ENCODE data around the gene GPSM3.

The GPSM3 gene

DNA sequence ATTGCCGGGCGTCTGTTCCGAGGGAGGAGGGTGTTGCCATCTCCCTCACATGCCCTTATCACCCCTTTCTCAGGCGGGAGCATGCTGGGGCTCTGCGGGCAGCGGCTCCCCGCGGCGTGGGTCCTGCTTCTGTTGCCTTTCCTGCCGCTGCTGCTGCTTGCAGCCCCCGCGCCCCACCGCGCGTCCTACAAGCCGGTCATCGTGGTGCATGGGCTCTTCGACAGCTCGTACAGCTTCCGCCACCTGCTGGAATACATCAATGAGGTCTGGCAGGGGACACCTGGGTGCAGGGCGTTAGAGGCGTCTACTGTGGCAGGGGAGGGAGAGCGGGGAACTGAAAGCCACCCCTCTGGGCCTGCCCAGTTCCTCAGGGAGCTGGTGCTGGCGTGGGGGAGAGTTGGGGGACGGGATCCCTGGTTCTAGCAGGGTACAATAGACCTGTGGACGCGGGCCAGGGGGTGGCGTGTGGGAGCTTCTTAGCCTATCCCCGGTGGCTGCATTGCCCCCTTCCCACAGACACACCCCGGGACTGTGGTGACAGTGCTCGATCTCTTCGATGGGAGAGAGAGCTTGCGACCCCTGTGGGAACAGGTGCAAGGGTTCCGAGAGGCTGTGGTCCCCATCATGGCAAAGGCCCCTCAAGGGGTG is 37.8 kb downstream of the GPSM3 start:
- H2BK5ac ChIP-seq (ENCODE audit: low read length), result no peak overlapping the region
- peaks cover 8% of the 10 kb centered on the region for H3K79me1 ChIP-seq (ENCODE audit: low read length)
- no peak overlapping the region for H3K4ac ChIP-seq (ENCODE audit: low read depth, low read length)
- no peaks in the 10 kb centered on the region for H3K79me2 ChIP-seq (ENCODE audit: control insufficient read depth, insufficient read depth, low read length)
- peaks cover 2% of the 10 kb centered on the region for H3K36me3 ChIP-seq (ENCODE audit: control insufficient read depth, insufficient read depth, low read length)
- peak overlapping the region; percentile 97 for H3K56ac ChIP-seq (ENCODE audit: low read length)
- peak overlapping the region; percentile 95 for H3K4me2 ChIP-seq (ENCODE audit: low read length)
- no peak overlapping the region for H4K5ac ChIP-seq (ENCODE audit: low read length)
- peak overlapping the region; percentile 95 for H3K4me3 ChIP-seq (ENCODE audit: low read length)
- H3K23ac ChIP-seq (ENCODE audit: low read length), result no peak overlapping the region
- peak overlapping the region; percentile 96 for H3K9ac ChIP-seq (ENCODE audit: low read length)
- H2BK120ac ChIP-seq (ENCODE audit: low read depth, low read length), result no peak overlapping the region
- H4K8ac ChIP-seq (ENCODE audit: low read depth, low read length), result no peak overlapping the region
- H3K4me1 ChIP-seq (ENCODE audit: control insufficient read depth, low read depth, low read length), result peaks cover 15% of the 10 kb centered on the region
- peak; percentile 90 for DNase-seq
- no peak overlapping the region for H2BK15ac ChIP-seq (replicated peaks; ENCODE audit: low read depth)
- no peak overlapping the region for H2AK5ac ChIP-seq (ENCODE audit: low read length)
- WGBS (ENCODE audit: extremely low coverage, insufficient coverage, low lambda C conversion rate), result no CpG with 5 or more reads among the region's 34 CpGs
- H3K18ac ChIP-seq (ENCODE audit: low read length), result no peak overlapping the region
- no peaks in the 10 kb centered on the region for H3K27me3 ChIP-seq (ENCODE audit: insufficient read depth, low read length, poor library complexity)
- peak overlapping the region; percentile 62 for H3K27ac ChIP-seq (ENCODE audit: low read depth, low read length)

DNA sequence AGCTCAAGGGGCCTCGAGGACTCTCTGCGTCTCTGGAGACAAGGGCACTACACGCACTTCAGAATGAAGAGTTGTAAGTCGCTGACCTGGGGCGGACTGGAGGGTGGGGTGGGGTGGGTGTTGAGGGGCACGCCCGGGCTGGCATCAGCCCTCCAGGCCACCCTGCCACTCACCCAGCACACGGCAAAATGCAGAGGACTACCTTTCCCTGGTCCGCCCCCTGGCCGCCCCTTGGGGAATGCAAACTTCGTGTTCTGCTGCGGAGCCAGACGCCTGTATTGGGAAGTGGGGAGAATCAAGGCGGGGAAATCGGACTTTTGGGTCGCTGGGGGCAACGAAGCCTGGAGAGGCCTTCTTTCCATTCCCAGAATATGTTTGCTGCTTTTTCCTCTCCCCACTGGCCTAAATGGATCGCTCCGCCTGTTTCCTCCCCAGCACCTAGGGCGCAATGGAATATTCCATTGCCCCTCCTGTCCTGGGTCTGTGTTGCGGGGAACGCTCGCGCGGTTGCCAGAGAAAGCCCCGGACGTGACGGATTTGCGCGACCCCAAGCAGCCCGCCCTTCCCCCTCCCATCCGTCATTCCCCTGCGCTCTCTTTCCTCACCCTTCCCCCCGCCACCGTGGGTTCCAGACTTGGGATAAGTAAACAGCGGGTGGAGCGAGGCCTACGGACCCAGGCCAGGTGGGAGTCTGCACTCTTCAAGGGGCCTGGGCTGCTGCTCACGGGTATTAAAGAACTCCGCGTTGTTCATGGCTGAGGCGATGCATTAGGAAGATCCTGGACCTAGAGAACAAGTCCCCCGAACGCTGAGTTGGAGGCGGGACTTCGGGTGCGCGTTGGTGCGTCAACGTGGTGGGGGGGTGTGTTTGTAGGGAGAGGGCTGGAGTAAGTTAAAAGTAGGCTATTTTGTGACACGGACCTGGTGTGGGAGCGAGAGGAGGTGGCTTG is 38.6 kb downstream of the GPSM3 start, which contains the start of gene PPT2:
Gene PPT2 (plus strand): TSS at position 578 of the 950 bp plus-strand sequence. CDS start 454 bp downstream, outside the sequence.
- peak within 1 kb of the TSS; percentile 71 for H4K5ac ChIP-seq (ENCODE audit: low read length)
- H3K4ac ChIP-seq (ENCODE audit: low read depth, low read length), result peak within 1 kb of the TSS; percentile 67
- H2BK5ac ChIP-seq (ENCODE audit: low read length), result peak within 1 kb of the TSS; percentile 84
- H3K56ac ChIP-seq (ENCODE audit: low read length), result peak within 1 kb of the TSS; percentile 97
- H2BK15ac ChIP-seq (replicated peaks; ENCODE audit: low read depth), result no peak within 1 kb of the TSS
- peak within 1 kb of the TSS; percentile 95 for H3K4me3 ChIP-seq (ENCODE audit: low read length)
- H4K8ac ChIP-seq (ENCODE audit: low read depth, low read length), result no peak within 1 kb of the TSS
- WGBS (ENCODE audit: extremely low coverage, insufficient coverage, low lambda C conversion rate), result no CpG with 5 or more reads among the region's 52 CpGs
- peak within 1 kb of the TSS; percentile 34 for H2BK120ac ChIP-seq (ENCODE audit: low read depth, low read length)
- H3K9ac ChIP-seq (ENCODE audit: low read length), result peak within 1 kb of the TSS; percentile 96
- peaks cover 2% of the 10 kb centered on the region for H3K36me3 ChIP-seq (ENCODE audit: control insufficient read depth, insufficient read depth, low read length)
- peaks cover 8% of the 10 kb centered on the region for H3K79me1 ChIP-seq (ENCODE audit: low read length)
- peak within 1 kb of the TSS; percentile 97 for H3K4me2 ChIP-seq (ENCODE audit: low read length)
- H3K79me2 ChIP-seq (ENCODE audit: control insufficient read depth, insufficient read depth, low read length), result no peaks in the 10 kb centered on the region
- peak within 1 kb of the TSS; percentile 85 for H2AK5ac ChIP-seq (ENCODE audit: low read length)
- H3K27ac ChIP-seq (ENCODE audit: low read depth, low read length), result peak within 1 kb of the TSS; percentile 82
- H3K18ac ChIP-seq (ENCODE audit: low read length), result peak within 1 kb of the TSS; percentile 45
- H3K27me3 ChIP-seq (ENCODE audit: insufficient read depth, low read length, poor library complexity), result no peaks in the 10 kb centered on the region
- H3K23ac ChIP-seq (ENCODE audit: low read length), result peak within 1 kb of the TSS; percentile 99
- DNase-seq, result peak; percentile 98
- peaks cover 15% of the 10 kb centered on the region for H3K4me1 ChIP-seq (ENCODE audit: control insufficient read depth, low read depth, low read length)

DNA sequence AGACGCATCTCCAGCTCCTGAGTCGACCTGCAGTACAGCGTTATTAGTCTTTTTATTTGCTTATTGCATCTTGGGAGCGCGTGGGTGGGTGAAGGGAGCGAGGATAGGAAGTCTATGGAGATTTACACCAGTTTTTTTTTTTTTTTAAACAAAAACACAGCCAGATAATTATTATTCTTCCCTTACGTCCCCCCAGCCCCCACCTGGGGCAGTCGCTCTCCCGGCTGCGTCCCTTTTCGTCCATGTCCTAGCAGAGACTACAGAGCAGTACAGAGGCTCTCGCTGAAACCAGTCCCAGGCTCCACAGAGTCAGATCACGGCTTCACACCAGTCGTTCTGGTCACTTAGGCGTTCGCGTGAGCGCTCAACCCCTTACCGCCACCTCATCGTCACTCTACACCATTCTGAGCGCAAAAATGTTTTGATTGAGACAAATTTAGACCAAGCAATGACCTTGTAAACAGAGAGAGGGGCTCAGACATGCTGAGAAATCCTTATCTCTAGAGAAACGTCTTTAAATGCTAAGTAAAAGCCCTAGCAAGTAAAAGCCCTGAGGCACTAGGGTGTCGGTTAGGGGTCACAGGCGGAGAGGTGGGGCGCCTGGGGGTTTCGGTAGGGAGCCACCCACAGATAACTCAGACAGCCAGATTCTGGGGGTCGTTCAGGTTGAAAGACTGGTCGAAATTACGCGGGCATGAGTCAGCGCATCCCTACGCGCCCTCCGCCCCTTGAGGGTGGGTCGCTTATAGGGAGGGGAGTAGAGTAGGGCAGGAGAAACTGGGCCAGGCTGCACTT is 39.5 kb downstream of the GPSM3 start:
- Histone ChIP-seq H4K8ac (ENCODE audit: low read depth, low read length) (no peak overlapping the region), H2AK5ac (ENCODE audit: low read length) (peak overlapping the region; percentile 85), H3K56ac (ENCODE audit: low read length) (peak overlapping the region; percentile 97), H3K23ac (ENCODE audit: low read length) (peak overlapping the region; percentile 99), H3K4me1 (ENCODE audit: control insufficient read depth, low read depth, low read length) (peaks cover 15% of the 10 kb centered on the region), H2BK5ac (ENCODE audit: low read length) (peak overlapping the region; percentile 73), H3K79me1 (ENCODE audit: low read length) (peaks cover 8% of the 10 kb centered on the region), H2BK120ac (ENCODE audit: low read depth, low read length) (peak overlapping the region; percentile 34), H3K4ac (ENCODE audit: low read depth, low read length) (peak overlapping the region; percentile 67), H2BK15ac (replicated peaks; ENCODE audit: low read depth) (no peak overlapping the region), H4K5ac (ENCODE audit: low read length) (peak overlapping the region; percentile 71), H3K4me3 (ENCODE audit: low read length) (peak overlapping the region; percentile 95), H3K36me3 (ENCODE audit: control insufficient read depth, insufficient read depth, low read length) (peaks cover 2% of the 10 kb centered on the region), H3K27me3 (ENCODE audit: insufficient read depth, low read length, poor library complexity) (no peaks in the 10 kb centered on the region), H3K9ac (ENCODE audit: low read length) (peak overlapping the region; percentile 96), H3K27ac (ENCODE audit: low read depth, low read length) (peak overlapping the region; percentile 82), H3K79me2 (ENCODE audit: control insufficient read depth, insufficient read depth, low read length) (no peaks in the 10 kb centered on the region), H3K18ac (ENCODE audit: low read length) (peak overlapping the region; percentile 45), H3K4me2 (ENCODE audit: low read length) (peak overlapping the region; percentile 97)
- no CpG with 5 or more reads among the region's 35 CpGs for WGBS (ENCODE audit: extremely low coverage, insufficient coverage, low lambda C conversion rate)
- peak; percentile 89 for DNase-seq

DNA sequence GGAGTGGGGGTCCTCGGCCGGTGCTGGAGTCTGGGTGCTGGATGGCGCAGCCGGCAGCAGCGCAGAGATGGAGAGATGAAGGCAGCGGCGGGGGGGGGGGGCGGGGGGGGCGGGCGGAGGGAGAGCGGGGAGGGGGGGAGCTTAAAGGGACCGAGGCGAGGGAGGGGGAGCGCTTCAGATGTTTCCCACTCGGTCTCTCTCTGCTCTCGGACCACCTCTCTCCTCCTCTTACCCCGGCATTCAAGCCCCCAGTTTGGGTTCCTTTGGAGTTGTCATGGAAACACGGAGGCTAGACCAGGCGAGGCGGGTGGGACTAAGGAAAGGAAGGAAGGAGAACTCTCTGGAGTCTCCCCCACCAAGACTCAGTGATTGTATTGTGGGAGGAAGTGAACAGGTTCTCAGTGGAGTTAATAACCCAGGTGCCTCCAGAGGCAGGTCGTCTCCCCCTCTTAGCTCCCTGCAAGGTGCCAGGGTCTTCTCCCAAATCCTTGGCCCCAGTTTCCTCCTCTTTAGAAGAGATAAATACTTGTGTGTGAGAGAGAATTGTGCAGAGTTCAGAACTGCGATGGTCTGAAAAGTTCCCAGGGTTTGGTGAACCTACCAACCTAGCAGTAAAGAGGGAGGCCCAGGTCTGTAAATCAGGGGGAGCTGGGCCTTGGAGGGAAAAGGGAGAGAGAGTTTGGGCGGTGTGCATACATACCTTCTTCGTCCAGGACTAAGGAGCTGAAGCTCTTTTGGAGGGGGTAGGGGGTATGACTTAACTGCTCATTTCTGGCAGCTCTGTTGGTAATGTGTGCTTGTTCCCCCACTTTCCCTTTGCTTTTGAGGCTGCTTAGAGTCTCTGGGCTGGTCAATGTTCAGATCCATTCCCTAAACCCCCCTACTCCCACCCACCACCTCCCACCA is 40.3 kb downstream of the GPSM3 start, which contains the start of gene PRRT1:
Gene PRRT1 (minus strand): TSS at position 77 of the 906 bp plus-strand sequence. CDS start 112 bp downstream, outside the sequence.
- Histone ChIP-seq H3K9ac (ENCODE audit: low read length) (peak within 1 kb of the TSS; percentile 96), H2BK5ac (ENCODE audit: low read length) (no peak within 1 kb of the TSS), H2BK15ac (replicated peaks; ENCODE audit: low read depth) (no peak within 1 kb of the TSS), H3K56ac (ENCODE audit: low read length) (peak within 1 kb of the TSS; percentile 97), H2AK5ac (ENCODE audit: low read length) (peak within 1 kb of the TSS; percentile 82), H4K5ac (ENCODE audit: low read length) (peak within 1 kb of the TSS; percentile 71), H3K4me1 (ENCODE audit: control insufficient read depth, low read depth, low read length) (peaks cover 15% of the 10 kb centered on the region), H3K79me1 (ENCODE audit: low read length) (peaks cover 8% of the 10 kb centered on the region), H3K27me3 (ENCODE audit: insufficient read depth, low read length, poor library complexity) (no peaks in the 10 kb centered on the region), H3K4ac (ENCODE audit: low read depth, low read length) (peak within 1 kb of the TSS; percentile 65), H3K79me2 (ENCODE audit: control insufficient read depth, insufficient read depth, low read length) (no peaks in the 10 kb centered on the region), H4K8ac (ENCODE audit: low read depth, low read length) (no peak within 1 kb of the TSS), H3K18ac (ENCODE audit: low read length) (peak within 1 kb of the TSS; percentile 45), H3K4me3 (ENCODE audit: low read length) (no peak within 1 kb of the TSS), H3K27ac (ENCODE audit: low read depth, low read length) (no peak within 1 kb of the TSS), H3K36me3 (ENCODE audit: control insufficient read depth, insufficient read depth, low read length) (peaks cover 2% of the 10 kb centered on the region), H3K23ac (ENCODE audit: low read length) (peak within 1 kb of the TSS; percentile 99), H3K4me2 (ENCODE audit: low read length) (peak within 1 kb of the TSS; percentile 97), H2BK120ac (ENCODE audit: low read depth, low read length) (no peak within 1 kb of the TSS)
- no CpG with 5 or more reads among the region's 24 CpGs for WGBS (ENCODE audit: extremely low coverage, insufficient coverage, low lambda C conversion rate)
- DNase-seq, result peak; percentile 60

All from mesendoderm (in vitro differentiated cells).